ENCODE results near the gene ISG20L2. TPM values are rescaled to one million over a fixed set of nuclear protein-coding genes. Genes with fewer than 3 reads are reported as not detected.
A peak's percentile ranks its signal among the peaks of the same experiment; 100 is the strongest.
"Not testable (repeated sequence)": the region's sequence is repeated elsewhere in the genome, so short reads cannot be mapped to it uniquely, and the experiment has no call there.

Gene ISG20L2
- total RNA-seq, 2 donors from 2014 or later: 46.2 to 50.7 TPM

GRCh38 chr1:156760092-156760795 lies 31.7 kb upstream of the ISG20L2 start:
- no peak for ATAC-seq
- no peaks in the 10 kb centered on the region for H3K36me3 Mint-ChIP-seq
- H3K9me3 Mint-ChIP-seq: no peaks in the 10 kb centered on the region
- H3K27ac Mint-ChIP-seq: no peak overlapping the region
- DNase-seq (ENCODE audit: low spot score in 2 of 2): no peak

GRCh38 chr1:156757572-156758253 lies 29.1 kb upstream of the ISG20L2 start:
- not testable (repeated sequence) for H3K27ac Mint-ChIP-seq, ATAC-seq, H3K9me3 Mint-ChIP-seq, H3K36me3 Mint-ChIP-seq
- DNase-seq (ENCODE audit: low spot score in 2 of 2): peak in 1 of 2 donors; percentile 4

GRCh38 chr1:156756355-156756754 lies 27.8 kb upstream of the ISG20L2 start:
- DNase-seq (ENCODE audit: low spot score in 2 of 2) (no peak), ATAC-seq (no peak)
- no peaks in the 10 kb centered on the region for H3K36me3 Mint-ChIP-seq
- H3K9me3 Mint-ChIP-seq: no peaks in the 10 kb centered on the region
- no peak overlapping the region for H3K27ac Mint-ChIP-seq

GRCh38 chr1:156755527-156755950 lies 27.0 kb upstream of the ISG20L2 start:
- H3K27ac Mint-ChIP-seq: no peak overlapping the region
- peaks cover 1 to 2% of the 10 kb centered on the region in 2 donors for H3K36me3 Mint-ChIP-seq
- ATAC-seq: no peak
- H3K9me3 Mint-ChIP-seq: no peaks in the 10 kb centered on the region
- peak in 1 of 2 donors; percentile 7 for DNase-seq (ENCODE audit: low spot score in 2 of 2)

- peaks cover 14 to 15% of the 10 kb centered on the region in 2 donors for H3K36me3 Mint-ChIP-seq
- ATAC-seq (no peak), DNase-seq (ENCODE audit: low spot score in 2 of 2) (no peak)
- H3K27ac Mint-ChIP-seq: no peak overlapping the region
- H3K9me3 Mint-ChIP-seq: no peaks in the 10 kb centered on the region
These were observed 25.7 kb upstream of the ISG20L2 start for GRCh38 chr1:156754219-156754618.

GRCh38 chr1:156752843-156753482 lies 24.4 kb upstream of the ISG20L2 start:
- Mint-ChIP-seq H3K9me3 (no peaks in the 10 kb centered on the region), H3K27ac (peak overlapping the region; percentile 92 to 95), H3K36me3 (peaks cover 27% of the 10 kb centered on the region in 2 donors)
- DNase-seq (ENCODE audit: low spot score in 2 of 2): no peak
- ATAC-seq: no peak

GRCh38 chr1:156751757-156752481 lies 23.4 kb upstream of the ISG20L2 start:
- Mint-ChIP-seq H3K27ac (peak overlapping the region; percentile 95 to 96), H3K9me3 (no peaks in the 10 kb centered on the region), H3K36me3 (peaks cover 34 to 35% of the 10 kb centered on the region in 2 donors)
- ATAC-seq (peak; percentile 71 to 91), DNase-seq (ENCODE audit: low spot score in 2 of 2) (peak; percentile 89 to 92)

- H3K9me3 Mint-ChIP-seq: no peaks in the 10 kb centered on the region
- ATAC-seq (no peak), DNase-seq (ENCODE audit: low spot score in 2 of 2) (no peak)
- peak within 1 kb of the TSS; percentile 95 to 99 for H3K27ac Mint-ChIP-seq
- peaks cover 34 to 35% of the 10 kb centered on the region in 2 donors for H3K36me3 Mint-ChIP-seq
These were observed 22.8 kb upstream of the ISG20L2 start, which contains the start of gene HDGF for GRCh38 chr1:156751451-156751756. Gene HDGF (minus strand): TSS chr1:156751675. CDS start chr1:156751429, 246 bp downstream.

- no peaks in the 10 kb centered on the region for H3K9me3 Mint-ChIP-seq
- peaks cover 35 to 40% of the 10 kb centered on the region in 2 donors for H3K36me3 Mint-ChIP-seq
- H3K27ac Mint-ChIP-seq: peak overlapping the region; percentile 95 to 99
- ATAC-seq (peak; percentile 8 to 23), DNase-seq (ENCODE audit: low spot score in 2 of 2) (peak in 1 of 2 donors; percentile 36)
These were observed 22.3 kb upstream of the ISG20L2 start for GRCh38 chr1:156750711-156751450.

- Mint-ChIP-seq H3K9me3 (no peaks in the 10 kb centered on the region), H3K36me3 (peaks cover 35 to 44% of the 10 kb centered on the region in 2 donors), H3K27ac (peak overlapping the region; percentile 95 to 99)
- peak in 1 of 2 donors; percentile 42 for ATAC-seq
- no peak for DNase-seq (ENCODE audit: low spot score in 2 of 2)
These were observed 21.7 kb upstream of the ISG20L2 start for GRCh38 chr1:156750191-156750672.

GRCh38 chr1:156749419-156750118 lies 21.0 kb upstream of the ISG20L2 start:
- DNase-seq (ENCODE audit: low spot score in 2 of 2) (no peak), ATAC-seq (no peak)
- Mint-ChIP-seq H3K27ac (peak overlapping the region; percentile 95 to 99), H3K36me3 (peaks cover 35 to 44% of the 10 kb centered on the region in 2 donors), H3K9me3 (no peaks in the 10 kb centered on the region)

- peaks cover 35 to 49% of the 10 kb centered on the region in 2 donors for H3K36me3 Mint-ChIP-seq
- peak overlapping the region; percentile 95 to 99 for H3K27ac Mint-ChIP-seq
- ATAC-seq (peak in 1 of 2 donors; percentile 47), DNase-seq (ENCODE audit: low spot score in 2 of 2) (no peak)
- H3K9me3 Mint-ChIP-seq: no peaks in the 10 kb centered on the region
These were observed 20.3 kb upstream of the ISG20L2 start for GRCh38 chr1:156748670-156749418.

GRCh38 chr1:156747742-156748669 lies 19.4 kb upstream of the ISG20L2 start:
- Mint-ChIP-seq H3K9me3 (no peaks in the 10 kb centered on the region), H3K36me3 (peaks cover 35 to 52% of the 10 kb centered on the region in 2 donors), H3K27ac (peak overlapping the region; percentile 95 to 99)
- no peak for DNase-seq (ENCODE audit: low spot score in 2 of 2)
- no peak for ATAC-seq

All from activated naive CD4-positive, alpha-beta T cell treated with anti-CD3 and anti-CD28 coated beads, Interleukin-2, amount 50 U/mL, for 72 hours (primary cell).